Measurements from ENCODE around the gene FAM120B. TPM values are rescaled to one million over a fixed set of nuclear protein-coding genes. Genes with fewer than 3 reads are reported as not detected.

FAM120B gene
- total RNA-seq, 2 experiments from 2014 or later, result 34.9 to 35.8 TPM

GRCh38 chr6:170285482-170285881 is 21.1 kb upstream of the FAM120B start:
- no peak overlapping the region for H3K4me3 Mint-ChIP-seq
- H3K27me3 Mint-ChIP-seq, result peaks cover 2% of the 10 kb centered on the region
- H3K9me3 Mint-ChIP-seq, result no peaks in the 10 kb centered on the region
- POLR2A ChIA-PET, result no interaction called here
- peaks cover 13% of the 10 kb centered on the region for H3K4me1 Mint-ChIP-seq
- H3K36me3 Mint-ChIP-seq, result peaks cover 12% of the 10 kb centered on the region
- no peak overlapping the region for H3K27ac Mint-ChIP-seq
- DNase-seq, result peak; percentile 22
- no peak for ATAC-seq (ENCODE audit: low read depth)

- no peak for ATAC-seq (ENCODE audit: low read depth)
- Mint-ChIP-seq H3K36me3 (peaks cover 12% of the 10 kb centered on the region), H3K27ac (no peak overlapping the region), H3K4me1 (peaks cover 13% of the 10 kb centered on the region), H3K4me3 (peak overlapping the region; percentile 0), H3K27me3 (peaks cover 2% of the 10 kb centered on the region), H3K9me3 (no peaks in the 10 kb centered on the region)
- POLR2A ChIA-PET, result interaction anchor here (0.8 to 0.9 kb wide), 2 partner anchors 8 to 14 kb away, joined by 3 read pairs; no protein-coding TSS in a partner anchor
- DNase-seq, result no peak
Measured at GRCh38 chr6:170286246-170286933, 20.2 kb upstream of the FAM120B start.

GRCh38 chr6:170286934-170287265 is 19.7 kb upstream of the FAM120B start:
- no peaks in the 10 kb centered on the region for H3K9me3 Mint-ChIP-seq

GRCh38 chr6:170287371-170287876 is 19.1 kb upstream of the FAM120B start:
- POLR2A ChIA-PET, result interaction anchor here (0.6 to 0.9 kb wide), 3 partner anchors 9 to 198 kb away, joined by 3 read pairs; no protein-coding TSS in a partner anchor
- peaks cover 21% of the 10 kb centered on the region for H3K4me1 Mint-ChIP-seq
- DNase-seq (no peak), ATAC-seq (ENCODE audit: low read depth) (no peak)
- no peak overlapping the region for H3K27ac Mint-ChIP-seq
- peaks cover 10% of the 10 kb centered on the region for H3K36me3 Mint-ChIP-seq
- H3K4me3 Mint-ChIP-seq, result no peak overlapping the region
- H3K9me3 Mint-ChIP-seq, result no peaks in the 10 kb centered on the region
- H3K27me3 Mint-ChIP-seq, result peaks cover 10% of the 10 kb centered on the region

More at GRCh38 chr6:170286934-170287265, 19.7 kb upstream of the FAM120B start:
- DNase-seq (no peak), ATAC-seq (ENCODE audit: low read depth) (no peak)
- Mint-ChIP-seq H3K4me3 (peak overlapping the region; percentile 0), H3K4me1 (peaks cover 15% of the 10 kb centered on the region), H3K36me3 (peaks cover 10% of the 10 kb centered on the region), H3K27ac (no peak overlapping the region), H3K27me3 (peaks cover 5% of the 10 kb centered on the region)
- POLR2A ChIA-PET, result interaction anchor here (0.8 to 0.9 kb wide), 2 partner anchors 9 to 15 kb away, joined by 3 read pairs; no protein-coding TSS in a partner anchor

- peaks cover 26% of the 10 kb centered on the region for H3K4me1 Mint-ChIP-seq
- POLR2A ChIA-PET, result interaction anchor here (2.6 to 5.1 kb wide), 2 partner anchors 8 to 199 kb away, joined by 8 to 35 read pairs; no protein-coding TSS in a partner anchor
- no peak for DNase-seq
- no peak for ATAC-seq (ENCODE audit: low read depth)
- H3K9me3 Mint-ChIP-seq, result no peaks in the 10 kb centered on the region
- H3K27me3 Mint-ChIP-seq, result peaks cover 17% of the 10 kb centered on the region
- H3K36me3 Mint-ChIP-seq, result peaks cover 10% of the 10 kb centered on the region
- H3K27ac Mint-ChIP-seq, result no peak overlapping the region
- H3K4me3 Mint-ChIP-seq, result peak overlapping the region; percentile 92
Measured at GRCh38 chr6:170288091-170288631, 18.4 kb upstream of the FAM120B start.

GRCh38 chr6:170288852-170289179 is 17.7 kb upstream of the FAM120B start:
- H3K4me3 Mint-ChIP-seq, result peak overlapping the region; percentile 92
- ATAC-seq (ENCODE audit: low read depth) (peak; percentile 17), DNase-seq (peak; percentile 50)
- peaks cover 29% of the 10 kb centered on the region for H3K4me1 Mint-ChIP-seq
- POLR2A ChIA-PET, result interaction anchor here (2.6 to 5.1 kb wide), 3 partner anchors 9 to 200 kb away, joined by 8 to 35 read pairs (median 17); no protein-coding TSS in a partner anchor
- H3K27me3 Mint-ChIP-seq, result peaks cover 24% of the 10 kb centered on the region
- peak overlapping the region; percentile 82 for H3K27ac Mint-ChIP-seq
- peaks cover 10% of the 10 kb centered on the region for H3K36me3 Mint-ChIP-seq
- H3K9me3 Mint-ChIP-seq, result no peaks in the 10 kb centered on the region

- H3K27me3 Mint-ChIP-seq, result peaks cover 29% of the 10 kb centered on the region
- H3K4me1 Mint-ChIP-seq, result peaks cover 31% of the 10 kb centered on the region
- POLR2A ChIA-PET, result interaction anchor here (1.2 to 5.1 kb wide), 5 partner anchors 9 to 587 kb away, joined by 3 to 35 read pairs (median 17); partner anchors contain the start of genes C6orf120 and WDR27
- H3K36me3 Mint-ChIP-seq, result peaks cover 10% of the 10 kb centered on the region
- DNase-seq (peak; percentile 69), ATAC-seq (ENCODE audit: low read depth) (peak; percentile 23)
- H3K9me3 Mint-ChIP-seq, result no peaks in the 10 kb centered on the region
- H3K4me3 Mint-ChIP-seq, result peak overlapping the region; percentile 92
- H3K27ac Mint-ChIP-seq, result peak overlapping the region; percentile 82
Measured at GRCh38 chr6:170289180-170289931, 17.2 kb upstream of the FAM120B start.

GRCh38 chr6:170289951-170290295 is 16.6 kb upstream of the FAM120B start:
- peak overlapping the region; percentile 84 for H3K27ac Mint-ChIP-seq
- POLR2A ChIA-PET, result interaction anchor here (1.2 to 5.1 kb wide), 5 partner anchors 10 to 588 kb away, joined by 3 to 35 read pairs (median 17); partner anchors contain the start of genes C6orf120 and WDR27
- H3K4me3 Mint-ChIP-seq, result peak overlapping the region; percentile 87
- H3K36me3 Mint-ChIP-seq, result peaks cover 10% of the 10 kb centered on the region
- H3K9me3 Mint-ChIP-seq, result no peaks in the 10 kb centered on the region
- no peak for DNase-seq
- H3K27me3 Mint-ChIP-seq, result peaks cover 35% of the 10 kb centered on the region
- ATAC-seq (ENCODE audit: low read depth), result no peak
- H3K4me1 Mint-ChIP-seq, result peaks cover 32% of the 10 kb centered on the region

GRCh38 chr6:170290296-170291128 is 16.0 kb upstream of the FAM120B start, which contains the start of gene DLL1:
DLL1 (minus strand) TSS chr6:170291078; CDS start chr6:170290139, 939 bp downstream.
- DNase-seq, result peak; percentile 74
- H3K9me3 Mint-ChIP-seq, result no peaks in the 10 kb centered on the region
- POLR2A ChIA-PET, result interaction anchor here (0.9 to 5.1 kb wide), 6 partner anchors 11 to 588 kb away, joined by 3 to 35 read pairs (median 12); partner anchors contain the start of genes C6orf120 and WDR27
- H3K36me3 Mint-ChIP-seq, result peaks cover 9% of the 10 kb centered on the region
- ATAC-seq (ENCODE audit: low read depth), result peak; percentile 30
- H3K4me1 Mint-ChIP-seq, result peaks cover 35% of the 10 kb centered on the region
- H3K27me3 Mint-ChIP-seq, result peaks cover 39% of the 10 kb centered on the region
- H3K27ac Mint-ChIP-seq, result peak within 1 kb of the TSS; percentile 84
- peak within 1 kb of the TSS; percentile 90 for H3K4me3 Mint-ChIP-seq

GRCh38 chr6:170291271-170292110 is 15.1 kb upstream of the FAM120B start:
- H3K36me3 Mint-ChIP-seq, result peaks cover 6% of the 10 kb centered on the region
- no peaks in the 10 kb centered on the region for H3K9me3 Mint-ChIP-seq
- peaks cover 33% of the 10 kb centered on the region for H3K4me1 Mint-ChIP-seq
- POLR2A ChIA-PET, result interaction anchor here (0.8 to 5.1 kb wide), 7 partner anchors 14 to 301 kb away, joined by 3 to 35 read pairs (median 4); no protein-coding TSS in a partner anchor
- H3K27ac Mint-ChIP-seq, result peak overlapping the region; percentile 84
- ATAC-seq (ENCODE audit: low read depth) (peak; percentile 46), DNase-seq (peak; percentile 69)
- peak overlapping the region; percentile 90 for H3K4me3 Mint-ChIP-seq
- peaks cover 41% of the 10 kb centered on the region for H3K27me3 Mint-ChIP-seq

GRCh38 chr6:170292111-170292406 is 14.5 kb upstream of the FAM120B start:
- no peaks in the 10 kb centered on the region for H3K9me3 Mint-ChIP-seq
- ATAC-seq (ENCODE audit: low read depth) (no peak), DNase-seq (no peak)
- H3K27me3 Mint-ChIP-seq, result peaks cover 41% of the 10 kb centered on the region
- peak overlapping the region; percentile 84 for H3K27ac Mint-ChIP-seq
- peak overlapping the region; percentile 90 for H3K4me3 Mint-ChIP-seq
- peaks cover 31% of the 10 kb centered on the region for H3K4me1 Mint-ChIP-seq
- POLR2A ChIA-PET, result interaction anchor here (0.8 to 5.1 kb wide), 6 partner anchors 14 to 341 kb away, joined by 3 to 35 read pairs (median 4); no protein-coding TSS in a partner anchor
- peaks cover 6% of the 10 kb centered on the region for H3K36me3 Mint-ChIP-seq

Measured in activated naive CD8-positive, alpha-beta T cell treated with anti-CD3 and anti-CD28 coated beads, Interleukin-2, amount 10 ng/mL, durations not matched to agents 7 days and 5 days (primary cell).